Mesenchymal stem cell (in vitro differentiated cells and primary cell): Measurements from ENCODE around the gene KCTD17.

ENCODE experiments used
- DNase-seq: peaks from one replicate; pipeline ENCODE4 v3.0.0-alpha.2; 2013
- H2AFZ ChIP-seq: one replicate; pipeline ENCODE4 v1.6.1; 2013; ENCODE audit warnings: low read depth, mild to moderate bottlenecking, control low read depth, inconsistent platforms, low read length, moderate library complexity
- H2AK5ac ChIP-seq: 2 replicates; pipeline ENCODE4 v1.6.1; 2013; ENCODE audit warnings: low read length, moderate library complexity, mild to moderate bottlenecking, inconsistent platforms; ENCODE audit not compliant: severe bottlenecking
- H2BK120ac ChIP-seq: one replicate; pipeline ENCODE4 v1.6.1; 2013; ENCODE audit warnings: low read depth, mild to moderate bottlenecking, inconsistent platforms, low read length, moderate library complexity
- H2BK12ac ChIP-seq, 2 experiments: one replicate each; pipeline ENCODE4 v1.6.1; 2013; ENCODE audit warnings: inconsistent platforms in 2 of 2, low read length in 2 of 2, mild to moderate bottlenecking in 2 of 2, moderate library complexity in 2 of 2, control low read depth in 1 of 2
- H2BK15ac ChIP-seq: one replicate; pipeline ENCODE4 v1.6.1; 2013; ENCODE audit warnings: mild to moderate bottlenecking, low read depth, inconsistent platforms; ENCODE audit not compliant: poor library complexity, severe bottlenecking
- H2BK5ac ChIP-seq: 2 replicates; pipeline ENCODE4 v1.6.1; 2013; ENCODE audit warnings: low read depth, mild to moderate bottlenecking, low read length, control low read depth, inconsistent platforms; ENCODE audit not compliant: poor library complexity, severe bottlenecking
- H3K14ac ChIP-seq, 2 experiments: one replicate each; pipeline ENCODE4 v1.6.1; 2013; ENCODE audit warnings: inconsistent platforms in 2 of 2, low read length in 2 of 2, control low read depth in 1 of 2, mild to moderate bottlenecking in 1 of 2, moderate library complexity in 1 of 2
- H3K18ac ChIP-seq, 2 experiments: one replicate each; pipeline ENCODE4 v1.6.1; 2013; ENCODE audit warnings: inconsistent platforms in 2 of 2, low read length in 2 of 2, control low read depth in 1 of 2, low read depth in 1 of 2, mild to moderate bottlenecking in 1 of 2
- H3K23ac ChIP-seq, 2 experiments: one replicate each; pipeline ENCODE4 v1.6.1; 2013; ENCODE audit warnings: inconsistent platforms in 2 of 2, low read length in 2 of 2, mild to moderate bottlenecking in 2 of 2, moderate library complexity in 2 of 2, control low read depth in 1 of 2
- H3K27ac ChIP-seq: 2 replicates; pipeline ENCODE4 v1.5.1; 2013; ENCODE audit warnings: mild to moderate bottlenecking, moderate library complexity, low read length, control low read depth, inconsistent platforms; ENCODE audit not compliant: poor library complexity, severe bottlenecking
- H3K27me3 ChIP-seq, 2 experiments: 2 replicates each; pipeline versions ENCODE4 v1.6.1 to v1.7.0; 2013; ENCODE audit warnings: low read length in 2 of 2, mild to moderate bottlenecking in 2 of 2, moderate library complexity in 2 of 2, control low read depth in 1 of 2, inconsistent platforms in 1 of 2; ENCODE audit not compliant: control insufficient read depth in 1 of 2, insufficient read depth in 1 of 2
- H3K36me3 ChIP-seq, 2 experiments: 2 replicates each; pipeline versions ENCODE4 v1.6.1 to v1.7.0; 2013; ENCODE audit warnings: low read length in 2 of 2, control low read depth in 1 of 2, inconsistent platforms in 1 of 2, low read depth in 1 of 2, mild to moderate bottlenecking in 1 of 2; ENCODE audit not compliant: insufficient read depth in 2 of 2, control insufficient read depth in 1 of 2
- H3K4ac ChIP-seq, 2 experiments: one replicate each; pipeline ENCODE4 v1.6.1; 2013; ENCODE audit warnings: inconsistent platforms in 2 of 2, low read length in 2 of 2, mild to moderate bottlenecking in 2 of 2, moderate library complexity in 2 of 2, control low read depth in 1 of 2, low read depth in 1 of 2
- H3K4me1 ChIP-seq: 2 replicates; pipeline ENCODE4 v1.6.1; 2013; ENCODE audit warnings: low read depth, low read length, control low read depth; ENCODE audit not compliant: control insufficient read depth, insufficient read depth
- H3K4me2 ChIP-seq: 2 replicates; pipeline ENCODE4 v1.6.1; 2013; ENCODE audit warnings: low read length, mild to moderate bottlenecking, inconsistent platforms; ENCODE audit not compliant: poor library complexity, severe bottlenecking
- H3K4me3 ChIP-seq, 2 experiments: 2 replicates each; pipeline versions ENCODE4 v1.5.1 to v1.7.0; 2013; ENCODE audit warnings: low read length in 2 of 2, mild to moderate bottlenecking in 2 of 2, control low read depth in 1 of 2, low read depth in 1 of 2; ENCODE audit not compliant: insufficient read depth in 1 of 2
- H3K79me1 ChIP-seq: replicated peaks from 2 replicates; pipeline ENCODE4 v1.6.1; 2013; ENCODE audit warnings: mild to moderate bottlenecking, control low read depth, low read length, inconsistent platforms; ENCODE audit not compliant: poor library complexity, severe bottlenecking
- H3K9ac ChIP-seq: 2 replicates; pipeline ENCODE4 v1.7.0; 2013; ENCODE audit warnings: mild to moderate bottlenecking, low read length, moderate library complexity
- H3K9me3 ChIP-seq: 2 replicates; pipeline ENCODE4 v1.7.0; 2013; ENCODE audit warnings: mild to moderate bottlenecking, low read length; ENCODE audit not compliant: control insufficient read depth
- H4K8ac ChIP-seq: one replicate; pipeline ENCODE4 v1.6.1; 2013; ENCODE audit warnings: inconsistent platforms, mild to moderate bottlenecking, low read length, moderate library complexity
- H4K91ac ChIP-seq: one replicate; pipeline ENCODE4 v1.6.1; 2013; ENCODE audit warnings: mild to moderate bottlenecking, low read length, inconsistent platforms
- WGBS: methylation state at CpG from one replicate; pipeline ENCODE4 v1.1.7; 2013; ENCODE audit warnings: mixed read lengths; 5-methylcytosine and 5-hydroxymethylcytosine counted together

The KCTD17 gene

GRCh38 chr22:37103151-37103550 lies 51.6 kb downstream of the KCTD17 start:
- H3K27me3 ChIP-seq: peaks cover 68 to 94% of the 10 kb centered on the region in 2 experiments
- H3K4me1 ChIP-seq: peaks cover 3% of the 10 kb centered on the region
- no peak overlapping the region for H3K4me2 ChIP-seq
- no peak overlapping the region for H3K9ac ChIP-seq
- 79% methylated on average over 18 of the region's 18 CpGs for WGBS
- no peak overlapping the region for H3K18ac ChIP-seq
- H2BK5ac ChIP-seq: no peak overlapping the region
- no peak overlapping the region for H2BK15ac ChIP-seq
- no peak overlapping the region for H3K4me3 ChIP-seq
- no peak overlapping the region for H2BK120ac ChIP-seq
- no peak overlapping the region for H4K91ac ChIP-seq
- H2AK5ac ChIP-seq: no peak overlapping the region
- no peak overlapping the region for H3K4ac ChIP-seq
- H2AFZ ChIP-seq: no peak overlapping the region
- no peaks in the 10 kb centered on the region for H3K9me3 ChIP-seq
- H3K36me3 ChIP-seq: no peaks in the 10 kb centered on the region
- H2BK12ac ChIP-seq: no peak overlapping the region
- H4K8ac ChIP-seq: peak overlapping the region; percentile 13
- H3K14ac ChIP-seq: no peak overlapping the region
- H3K23ac ChIP-seq: no peak overlapping the region
- H3K79me1 ChIP-seq: no peaks in the 10 kb centered on the region
- no peak for DNase-seq
- H3K27ac ChIP-seq: no peak overlapping the region

GRCh38 chr22:37103656-37104452 lies 52.3 kb downstream of the KCTD17 start:
- Histone ChIP-seq H2AK5ac (no peak overlapping the region), H3K27ac (no peak overlapping the region), H3K36me3 (no peaks in the 10 kb centered on the region), H2BK120ac (no peak overlapping the region), H3K9me3 (no peaks in the 10 kb centered on the region), H3K4me1 (peaks cover 3% of the 10 kb centered on the region), H3K14ac (no peak overlapping the region), H2BK12ac (no peak overlapping the region), H2AFZ (no peak overlapping the region), H3K27me3 (peaks cover 67 to 93% of the 10 kb centered on the region in 2 experiments), H2BK15ac (no peak overlapping the region), H4K91ac (no peak overlapping the region), H3K4me2 (no peak overlapping the region), H3K9ac (no peak overlapping the region), H3K79me1 (no peaks in the 10 kb centered on the region), H3K4me3 (no peak overlapping the region), H4K8ac (no peak overlapping the region), H3K18ac (no peak overlapping the region), H3K4ac (no peak overlapping the region), H3K23ac (no peak overlapping the region), H2BK5ac (no peak overlapping the region)
- 72% methylated on average over 14 of the region's 14 CpGs for WGBS
- no peak for DNase-seq

- H3K79me1 ChIP-seq: no peaks in the 10 kb centered on the region
- no peak overlapping the region for H2AFZ ChIP-seq
- peaks cover 62 to 83% of the 10 kb centered on the region in 2 experiments for H3K27me3 ChIP-seq
- no peak overlapping the region for H2BK15ac ChIP-seq
- H3K4ac ChIP-seq: no peak overlapping the region
- no peaks in the 10 kb centered on the region for H3K9me3 ChIP-seq
- H3K36me3 ChIP-seq: no peaks in the 10 kb centered on the region
- peaks cover 6% of the 10 kb centered on the region for H3K4me1 ChIP-seq
- H3K14ac ChIP-seq: no peak overlapping the region
- no peak overlapping the region for H4K8ac ChIP-seq
- 35% methylated on average over 7 of the region's 7 CpGs for WGBS
- no peak overlapping the region for H3K23ac ChIP-seq
- no peak overlapping the region for H2AK5ac ChIP-seq
- no peak overlapping the region for H3K4me2 ChIP-seq
- H3K9ac ChIP-seq: no peak overlapping the region
- no peak overlapping the region for H3K18ac ChIP-seq
- no peak overlapping the region for H2BK5ac ChIP-seq
- H3K4me3 ChIP-seq: no peak overlapping the region
- H2BK12ac ChIP-seq: no peak overlapping the region
- no peak for DNase-seq
- H3K27ac ChIP-seq: no peak overlapping the region
- H2BK120ac ChIP-seq: no peak overlapping the region
- H4K91ac ChIP-seq: no peak overlapping the region
Measured at GRCh38 chr22:37105154-37105553, 53.6 kb downstream of the KCTD17 start.

- no peaks in the 10 kb centered on the region for H3K79me1 ChIP-seq
- H3K14ac ChIP-seq: no peak overlapping the region
- peaks cover 6% of the 10 kb centered on the region for H3K4me1 ChIP-seq
- no peak overlapping the region for H2BK15ac ChIP-seq
- no peak overlapping the region for H3K23ac ChIP-seq
- H3K4ac ChIP-seq: no peak overlapping the region
- no peak overlapping the region for H2AK5ac ChIP-seq
- H3K9ac ChIP-seq: no peak overlapping the region
- DNase-seq: no peak
- H3K36me3 ChIP-seq: no peaks in the 10 kb centered on the region
- 82% methylated on average over 5 of the region's 5 CpGs for WGBS
- no peak overlapping the region for H4K8ac ChIP-seq
- no peak overlapping the region for H2BK120ac ChIP-seq
- H3K27me3 ChIP-seq: peaks cover 55 to 79% of the 10 kb centered on the region in 2 experiments
- no peak overlapping the region for H2AFZ ChIP-seq
- H2BK12ac ChIP-seq: no peak overlapping the region
- H3K4me2 ChIP-seq: no peak overlapping the region
- no peak overlapping the region for H3K18ac ChIP-seq
- no peak overlapping the region for H3K4me3 ChIP-seq
- no peaks in the 10 kb centered on the region for H3K9me3 ChIP-seq
- H4K91ac ChIP-seq: no peak overlapping the region
- H3K27ac ChIP-seq: no peak overlapping the region
- no peak overlapping the region for H2BK5ac ChIP-seq
Measured at GRCh38 chr22:37105990-37106389, 54.4 kb downstream of the KCTD17 start.
